Brain microvascular endothelial cell (primary cell): ENCODE measurements around the gene PWP1.

Source experiments
- DNase-seq: peaks from one replicate; pipeline ENCODE4 v3.0.0-alpha.2; 2020
- H3K27ac ChIP-seq: fragments of 250-450 bp; sonication (Bioruptor Pico); 2 replicates; pipeline ENCODE4 v1.5.1; 2020; ENCODE audit warnings: mild to moderate bottlenecking, moderate library complexity
- H3K27me3 ChIP-seq: fragments of 250-450 bp; sonication (Bioruptor Pico); replicated peaks from 2 replicates; pipeline ENCODE4 v1.5.1; 2020; ENCODE audit warnings: mild to moderate bottlenecking
- H3K36me3 ChIP-seq: fragments of 250-450 bp; sonication (Bioruptor Pico); replicated peaks from 2 replicates; pipeline ENCODE4 v1.5.1; 2020; ENCODE audit warnings: mild to moderate bottlenecking
- H3K4me3 ChIP-seq: 2 replicates; pipeline ENCODE4 v1.5.1; 2011; ENCODE audit warnings: low read depth, mild to moderate bottlenecking, control low read depth, low read length, moderate library complexity
- CTCF ChIP-seq: IDR thresholded peaks from 2 replicates; pipeline ENCODE4 v1.5.1; 2011; ENCODE audit warnings: low read depth, mild to moderate bottlenecking, moderate library complexity, low read length, control low read depth, inconsistent platforms; ENCODE audit errors: missing control alignments
- in situ Hi-C: cut with HindIII; loops from 2 replicates; pipeline ENCODE4 v1.10.0; 2017; ENCODE audit warnings: low sequenced_read_pairs, low pct_ligation_motif_present

Gene PWP1

GRCh38 chr12:107660861-107661415 is 24.7 kb upstream of the PWP1 start:
- Histone ChIP-seq H3K27me3 (no peaks in the 10 kb centered on the region), H3K4me3 (no peak overlapping the region), H3K36me3 (no peaks in the 10 kb centered on the region), H3K27ac (no peak overlapping the region)
- TF ChIP-seq CTCF, result no peak
- no peak for DNase-seq
- in situ Hi-C loops, result no loop called here

- no peak for TF ChIP-seq CTCF
These were observed 23.8 kb upstream of the PWP1 start for GRCh38 chr12:107661830-107662229.

GRCh38 chr12:107662484-107662883 is 23.1 kb upstream of the PWP1 start:
- Histone ChIP-seq H3K27ac (no peak overlapping the region), H3K36me3 (no peaks in the 10 kb centered on the region), H3K27me3 (no peaks in the 10 kb centered on the region), H3K4me3 (no peak overlapping the region)
- TF ChIP-seq CTCF, result no peak
- in situ Hi-C loops, result no loop called here
- no peak for DNase-seq

More at GRCh38 chr12:107661830-107662229, 23.8 kb upstream of the PWP1 start:
- in situ Hi-C loops, result no loop called here
- H3K27me3 ChIP-seq, result no peaks in the 10 kb centered on the region
- H3K36me3 ChIP-seq, result no peaks in the 10 kb centered on the region
- no peak overlapping the region for H3K4me3 ChIP-seq
- H3K27ac ChIP-seq, result no peak overlapping the region
- DNase-seq, result no peak

GRCh38 chr12:107663277-107663676 is 22.3 kb upstream of the PWP1 start:
- no peak for TF ChIP-seq CTCF
- in situ Hi-C loops, result no loop called here
- no peaks in the 10 kb centered on the region for H3K27me3 ChIP-seq
- DNase-seq, result no peak
- H3K4me3 ChIP-seq, result no peak overlapping the region
- no peaks in the 10 kb centered on the region for H3K36me3 ChIP-seq
- H3K27ac ChIP-seq, result no peak overlapping the region

- in situ Hi-C loops, result no loop called here
- H3K27me3 ChIP-seq, result no peaks in the 10 kb centered on the region
These were observed 19.6 kb upstream of the PWP1 start for GRCh38 chr12:107666009-107666408.

More at GRCh38 chr12:107666009-107666408, 19.6 kb upstream of the PWP1 start:
- DNase-seq, result no peak
- H3K4me3 ChIP-seq, result no peak overlapping the region
- TF ChIP-seq CTCF, result no peak
- H3K27ac ChIP-seq, result no peak overlapping the region
- H3K36me3 ChIP-seq, result no peaks in the 10 kb centered on the region
